Lung (tissue), 12 donors: ENCODE results near the gene GRK3. TPM values are rescaled to one million over a fixed set of nuclear protein-coding genes. Genes with fewer than 3 reads are reported as not detected.

ENCODE experiments used
- ATAC-seq: fragments of 200-7000 bp; cut with Tn5 transposase; one replicate; pipeline ENCODE4 v1.9.1; 2020; ENCODE audit warnings: moderate number of reproducible peaks; ENCODE audit not compliant: insufficient read depth, low FRiP score
- DNase-seq, 3 donors: peaks; one replicate each; pipeline ENCODE4 v3.0.0-alpha.2; 2013 to 2017
- H3K27ac ChIP-seq, 2 donors: one replicate each; pipeline ENCODE4 v1.5.1; 2013; ENCODE audit warnings: mild to moderate bottlenecking in 2 of 2, moderate library complexity in 2 of 2, control low read depth in 1 of 2, inconsistent platforms in 1 of 2, low read depth in 1 of 2, low read length in 1 of 2
- H3K27me3 ChIP-seq, 3 donors: one replicate each; pipeline ENCODE4 v1.5.1; 2013; ENCODE audit warnings: low read length in 2 of 3; ENCODE audit not compliant: control insufficient read depth in 3 of 3, insufficient read depth in 3 of 3
- H3K36me3 ChIP-seq, 4 donors: one replicate each; pipeline ENCODE4 v1.5.1; 2013; ENCODE audit warnings: low read length in 4 of 4, mild to moderate bottlenecking in 1 of 4, moderate library complexity in 1 of 4; ENCODE audit not compliant: control insufficient read depth in 4 of 4, insufficient read depth in 4 of 4
- H3K4me1 ChIP-seq, 5 donors: one replicate each; pipeline ENCODE4 v1.5.1; 2013; ENCODE audit warnings: low read length in 5 of 5, mild to moderate bottlenecking in 2 of 5, moderate library complexity in 1 of 5; ENCODE audit not compliant: control insufficient read depth in 5 of 5, insufficient read depth in 5 of 5
- H3K4me3 ChIP-seq: one replicate; pipeline ENCODE4 v1.5.1; 2013; ENCODE audit warnings: mild to moderate bottlenecking, control low read depth, moderate library complexity
- H3K9ac ChIP-seq, 2 donors: one replicate each; pipeline ENCODE4 v1.5.1; 2013; ENCODE audit warnings: low read length in 2 of 2, control low read depth in 1 of 2; ENCODE audit not compliant: insufficient read depth in 1 of 2
- H3K9me3 ChIP-seq, 4 donors: one replicate each; pipeline ENCODE4 v1.5.1; 2013; ENCODE audit warnings: low read length in 3 of 4, mild to moderate bottlenecking in 1 of 4, moderate library complexity in 1 of 4; ENCODE audit not compliant: control insufficient read depth in 4 of 4, insufficient read depth in 3 of 4
- CTCF ChIP-seq: IDR thresholded peaks from 2 replicates; pipeline ENCODE4 v1.5.1; 2012; ENCODE audit warnings: mild to moderate bottlenecking; ENCODE audit errors: control extremely low read depth, extremely low read depth
- WGBS, 2 donors: extraction: QIAGEN DNeasy Blood & Tissue Kit; methylation state at CpG; one replicate each; pipeline ENCODE4 v1.1.7; 2013; 5-methylcytosine and 5-hydroxymethylcytosine counted together
- polyA plus RNA-seq, 2 donors: library from polyadenylated mRNA; stranded (reverse); fragments of 200-250 nt; gene quantifications; one replicate each; pipeline ENCODE4 v1.2.1, GENCODE V29; 2013
- total RNA-seq, 2 donors: library from RNA; depleted of rRNA in 1 of 2; stranded (reverse); fragments of >200 nt in 1 of 2; gene quantifications; one replicate each; pipeline ENCODE4 v1.2.1, GENCODE V29; 2014 to 2021
- donor health status: control.
- donor health status: control.
- donor health status: Bipolar disorder and iron deficiency.
- donor health status: healthy.
- donor health status: DM: yes; HTN: yes; CAD: no.

Gene GRK3
- total and polyA plus RNA-seq, 4 donors = 5.0 to 27.3 (median 18.0) TPM

GRCh38 chr22:25716637-25717036, 152.2 kb downstream of the GRK3 start:
- Histone ChIP-seq H3K36me3 (peaks cover 0 to 19% (median 1%) of the 10 kb centered on the region in 4 donors), H3K27ac (no peak overlapping the region), H3K27me3 (no peaks in the 10 kb centered on the region), H3K4me3 (no peak overlapping the region), H3K9me3 (no peaks in the 10 kb centered on the region), H3K9ac (no peak overlapping the region), H3K4me1 (peaks cover 0 to 4% (median 0%) of the 10 kb centered on the region in 5 donors)
- no peak for TF ChIP-seq CTCF
- DNase-seq = no peak
- 90 to 91% methylated on average over 10 of the region's 10 CpGs for WGBS, 2 donors
- ATAC-seq = no peak

GRCh38 chr22:25718135-25718840, 153.8 kb downstream of the GRK3 start:
- no peak overlapping the region for H3K27ac ChIP-seq

GRCh38 chr22:25722223-25722622, 157.7 kb downstream of the GRK3 start:
- no peak for TF ChIP-seq CTCF
- no peaks in the 10 kb centered on the region for H3K9me3 ChIP-seq
- H3K4me3 ChIP-seq = no peak overlapping the region
- H3K4me1 ChIP-seq = no peaks in the 10 kb centered on the region
- no peak overlapping the region for H3K9ac ChIP-seq
- ATAC-seq (no peak), DNase-seq (no peak)
- WGBS, 2 donors = 93 to 96% methylated on average over 16 of the region's 16 CpGs
- no peak overlapping the region for H3K27ac ChIP-seq
- no peaks in the 10 kb centered on the region for H3K27me3 ChIP-seq
- H3K36me3 ChIP-seq = peaks cover 0 to 20% (median 8%) of the 10 kb centered on the region in 4 donors

More at GRCh38 chr22:25718135-25718840, 153.8 kb downstream of the GRK3 start:
- no peak for DNase-seq
- H3K27me3 ChIP-seq = no peaks in the 10 kb centered on the region
- H3K4me1 ChIP-seq = peaks cover 0 to 4% (median 0%) of the 10 kb centered on the region in 5 donors
- H3K9me3 ChIP-seq = no peaks in the 10 kb centered on the region
- no peak overlapping the region for H3K4me3 ChIP-seq
- H3K36me3 ChIP-seq = peaks cover 0 to 16% (median 8%) of the 10 kb centered on the region in 4 donors
- no peak for ATAC-seq
- H3K9ac ChIP-seq = no peak overlapping the region
- 89 to 94% methylated on average over 10 of the region's 10 CpGs for WGBS, 2 donors
- TF ChIP-seq CTCF = no peak
